ENCODE measurements around the gene DDX41.
A peak's percentile ranks its signal among the peaks of the same experiment; 100 is the strongest.

Gene DDX41

DNA sequence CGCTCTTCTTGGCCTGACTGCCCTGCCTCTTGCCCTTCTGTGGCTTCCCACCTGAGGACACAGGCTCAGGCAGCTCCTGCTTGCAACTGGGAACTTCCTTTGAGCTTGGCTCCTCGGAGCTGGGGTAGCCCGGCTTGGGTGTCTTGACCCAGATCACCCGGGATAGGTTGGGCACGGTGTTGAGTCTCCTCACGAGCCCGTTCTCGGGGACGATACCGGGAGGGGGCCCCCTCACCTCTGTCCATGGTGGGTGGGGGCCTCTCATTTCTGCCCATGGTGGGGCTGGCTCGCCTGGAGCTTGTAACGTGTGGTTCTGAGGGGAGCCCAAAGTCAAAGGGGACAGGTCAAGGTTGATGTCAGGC lies 7.8 kb upstream of the DDX41 start:
- TF ChIP-seq, protein P1, sequence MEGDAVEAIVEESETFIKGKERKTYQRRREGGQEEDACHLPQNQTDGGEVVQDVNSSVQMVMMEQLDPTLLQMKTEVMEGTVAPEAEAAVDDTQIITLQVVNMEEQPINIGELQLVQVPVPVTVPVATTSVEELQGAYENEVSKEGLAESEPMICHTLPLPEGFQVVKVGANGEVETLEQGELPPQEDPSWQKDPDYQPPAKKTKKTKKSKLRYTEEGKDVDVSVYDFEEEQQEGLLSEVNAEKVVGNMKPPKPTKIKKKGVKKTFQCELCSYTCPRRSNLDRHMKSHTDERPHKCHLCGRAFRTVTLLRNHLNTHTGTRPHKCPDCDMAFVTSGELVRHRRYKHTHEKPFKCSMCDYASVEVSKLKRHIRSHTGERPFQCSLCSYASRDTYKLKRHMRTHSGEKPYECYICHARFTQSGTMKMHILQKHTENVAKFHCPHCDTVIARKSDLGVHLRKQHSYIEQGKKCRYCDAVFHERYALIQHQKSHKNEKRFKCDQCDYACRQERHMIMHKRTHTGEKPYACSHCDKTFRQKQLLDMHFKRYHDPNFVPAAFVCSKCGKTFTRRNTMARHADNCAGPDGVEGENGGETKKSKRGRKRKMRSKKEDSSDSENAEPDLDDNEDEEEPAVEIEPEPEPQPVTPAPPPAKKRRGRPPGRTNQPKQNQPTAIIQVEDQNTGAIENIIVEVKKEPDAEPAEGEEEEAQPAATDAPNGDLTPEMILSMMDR (IDR thresholded peaks at IDR 0.05; ENCODE audit: insufficient read depth, low read depth, low read length, missing control alignments) = no peak
- DNase-seq (ENCODE audit: low read depth) = no peak

DNA sequence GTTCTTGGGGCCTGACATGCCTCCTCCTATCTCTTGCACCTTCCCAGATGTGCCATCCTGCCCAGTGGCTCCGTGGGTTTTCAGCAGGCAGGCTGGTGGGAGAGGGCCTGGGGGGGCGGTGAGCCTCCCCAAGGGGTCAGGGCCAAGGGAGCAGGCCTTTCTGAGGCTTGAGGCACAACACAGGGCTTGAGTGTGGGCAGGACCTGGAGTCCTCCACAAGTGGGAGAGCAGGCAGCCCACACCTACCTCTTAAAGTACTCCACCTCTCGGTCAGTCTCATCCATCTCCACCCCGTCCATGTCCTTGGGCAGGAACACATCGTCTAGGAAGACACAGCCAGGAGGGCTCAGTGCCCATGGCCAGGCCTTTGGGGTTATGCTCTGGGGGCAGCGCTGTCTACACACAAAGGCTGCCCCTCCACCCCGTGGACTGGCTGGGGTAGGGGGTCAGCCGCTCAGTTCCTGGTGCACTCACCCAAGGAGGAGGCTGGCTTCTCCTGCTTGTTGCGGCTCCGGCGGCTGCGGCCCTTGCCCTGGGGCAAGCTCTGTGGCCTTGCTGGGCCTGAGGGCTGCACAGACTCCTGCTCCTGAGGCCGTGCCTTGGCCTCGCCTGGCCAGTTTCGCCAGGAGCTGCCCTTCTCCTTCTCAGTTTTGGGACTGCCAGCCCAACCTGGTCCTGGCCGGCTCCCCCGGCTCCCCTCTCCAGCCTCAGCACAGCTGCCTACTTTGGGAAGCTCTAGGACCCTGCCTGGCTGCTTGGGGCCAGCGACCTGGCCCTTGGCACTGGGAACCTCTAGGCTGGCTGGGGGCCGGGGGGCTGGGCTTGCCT lies 7.2 kb upstream of the DDX41 start:
- TF ChIP-seq, protein P1 (IDR thresholded peaks at IDR 0.05; ENCODE audit: insufficient read depth, low read depth, low read length, missing control alignments) = no peak
- no peak for DNase-seq (ENCODE audit: low read depth)
- no peak overlapping the region for H3K4me3 ChIP-seq (ENCODE audit: low read depth, low read length)

More for the DNA sequence above, 7.8 kb upstream of the DDX41 start:
- no peak overlapping the region for H3K4me3 ChIP-seq (ENCODE audit: low read depth, low read length)

DNA sequence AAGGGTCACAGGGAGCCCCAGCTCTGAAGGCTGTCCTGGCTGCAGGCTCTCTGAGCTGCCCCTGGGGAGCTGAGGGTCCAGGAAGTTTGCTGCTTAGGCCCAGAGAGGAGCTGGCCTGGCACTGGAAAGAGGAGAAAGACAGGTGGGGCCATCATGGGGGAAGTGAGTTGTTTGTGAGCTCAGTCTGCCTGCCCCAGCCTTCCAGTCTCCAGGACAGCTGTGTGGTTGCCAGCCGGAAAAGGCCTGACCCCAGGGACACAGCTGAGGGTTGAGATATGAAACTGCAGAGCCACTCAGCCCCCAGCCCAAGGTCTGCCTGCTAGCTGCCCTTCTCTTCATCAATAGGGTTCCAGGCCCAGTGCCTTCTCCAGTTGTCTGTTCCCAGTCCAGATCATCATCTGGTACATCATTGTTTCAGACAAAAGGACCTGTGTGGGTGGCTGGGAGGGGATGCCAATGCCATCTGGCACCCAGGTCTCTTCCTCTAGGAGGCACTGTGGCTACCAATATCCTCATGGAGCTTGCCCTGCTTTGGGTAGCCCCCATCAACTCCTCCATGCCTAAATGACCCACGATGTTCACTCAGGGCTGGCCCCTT lies 4.3 kb upstream of the DDX41 start:
- TF ChIP-seq, protein P1 (IDR thresholded peaks at IDR 0.05; ENCODE audit: insufficient read depth, low read depth, low read length, missing control alignments) = no peak
- no peak overlapping the region for H3K4me3 ChIP-seq (ENCODE audit: low read depth, low read length)
- no peak for DNase-seq (ENCODE audit: low read depth)

DNA sequence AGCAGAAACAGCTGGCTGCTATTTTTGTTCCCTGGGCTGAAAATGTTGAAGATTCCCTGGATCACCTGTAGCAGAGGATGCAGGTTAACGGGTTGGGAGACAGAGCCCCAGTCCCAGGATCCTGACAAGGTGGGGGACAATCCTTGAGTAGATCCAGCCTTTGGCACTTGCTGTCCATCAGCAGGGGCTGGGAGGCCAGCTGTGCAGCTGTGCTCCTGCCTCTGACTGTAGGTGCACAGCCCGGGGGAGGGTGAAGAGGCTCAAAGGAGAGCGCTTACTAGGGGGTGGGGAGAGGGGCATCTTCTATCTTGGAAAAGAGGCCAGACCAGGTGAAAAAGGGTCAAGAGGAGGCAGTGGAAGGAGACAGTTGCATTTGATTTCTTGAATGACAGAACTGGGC lies 3.5 kb upstream of the DDX41 start:
- TF ChIP-seq, protein P1 (IDR thresholded peaks at IDR 0.05; ENCODE audit: insufficient read depth, low read depth, low read length, missing control alignments) = no peak
- no peak overlapping the region for H3K4me3 ChIP-seq (ENCODE audit: low read depth, low read length)
- no peak for DNase-seq (ENCODE audit: low read depth)

DNA sequence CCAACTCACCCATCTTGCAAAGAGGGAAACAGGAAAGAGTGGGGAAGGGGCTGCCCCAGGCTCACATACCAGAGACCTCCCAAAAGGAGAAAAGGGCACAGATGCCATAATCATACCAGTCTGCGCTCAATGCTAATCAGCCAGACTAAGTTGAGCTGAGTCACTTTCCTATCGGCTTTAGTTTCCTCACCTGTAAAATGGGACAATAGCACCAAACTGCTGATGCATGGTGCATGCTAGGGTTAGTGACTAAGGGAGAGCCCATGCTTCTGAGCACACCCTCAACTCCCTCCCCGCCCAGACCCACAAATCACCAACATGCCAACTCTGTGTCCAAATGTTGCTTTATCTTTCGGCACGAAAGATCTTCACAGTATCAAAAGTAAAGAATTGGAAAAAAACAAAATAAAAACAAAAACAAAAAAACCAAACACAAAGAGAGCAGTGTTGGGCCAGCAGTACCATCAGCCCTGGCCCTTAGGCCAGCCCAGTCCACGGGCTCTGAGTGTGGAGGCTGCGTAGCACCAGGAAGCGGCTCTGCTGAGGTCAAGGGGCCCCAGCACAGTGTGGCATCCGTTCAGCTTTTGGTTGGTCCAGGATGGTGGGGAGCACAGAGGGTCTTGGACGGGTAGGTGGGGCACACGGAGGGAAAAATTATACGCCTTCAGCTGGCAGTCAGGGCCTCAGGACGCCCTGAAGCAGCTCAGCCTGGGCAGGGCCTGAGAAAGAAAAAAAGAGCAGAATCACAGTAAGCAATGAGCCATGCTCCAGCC lies 2.9 kb upstream of the DDX41 start:
- H3K4me3 ChIP-seq (ENCODE audit: low read depth, low read length) = no peak overlapping the region
- TF ChIP-seq, protein P1 (IDR thresholded peaks at IDR 0.05; ENCODE audit: insufficient read depth, low read depth, low read length, missing control alignments) = no peak
- no peak for DNase-seq (ENCODE audit: low read depth)

DNA sequence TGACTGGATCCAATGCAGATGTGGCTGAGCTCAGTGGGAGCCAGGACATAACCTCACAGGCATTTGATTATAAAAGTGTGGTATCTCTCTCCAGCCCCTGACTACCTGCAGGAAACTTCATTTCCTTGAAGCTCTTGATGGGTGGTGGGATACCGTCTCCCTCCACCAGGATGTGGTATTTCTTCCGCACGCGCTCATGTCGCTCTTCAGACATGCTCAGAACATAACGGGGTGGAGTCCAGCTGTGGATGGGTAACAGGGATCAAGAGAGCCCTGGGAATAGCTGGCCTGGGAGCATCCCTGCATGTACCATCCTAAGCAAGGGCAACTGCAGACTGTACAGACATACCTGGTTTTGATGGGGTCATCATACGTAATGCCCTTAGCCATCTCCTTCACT lies 1.2 kb downstream of the DDX41 start:
- DNase-seq (ENCODE audit: low read depth) = no peak
- TF ChIP-seq, protein P1 (IDR thresholded peaks at IDR 0.05; ENCODE audit: insufficient read depth, low read depth, low read length, missing control alignments) = no peak
- peak overlapping the region; percentile 88 for H3K4me3 ChIP-seq (ENCODE audit: low read depth, low read length)

Measured in GM12865 (cell line).